GM18517 (cell line): ENCODE data around the gene TMEM192.
"Not testable (repeated sequence)": the region's sequence is repeated elsewhere in the genome, so short reads cannot be mapped to it uniquely, and the experiment has no call there.

Experiments
- ATAC-seq: cut with Tn5 transposase; IDR thresholded peaks from one replicate; pipeline ENCODE4 v1.9.1; 2021; ENCODE audit warnings: mild to moderate bottlenecking, moderate library complexity; ENCODE audit not compliant: unreplicated experiment

TMEM192 gene

DNA sequence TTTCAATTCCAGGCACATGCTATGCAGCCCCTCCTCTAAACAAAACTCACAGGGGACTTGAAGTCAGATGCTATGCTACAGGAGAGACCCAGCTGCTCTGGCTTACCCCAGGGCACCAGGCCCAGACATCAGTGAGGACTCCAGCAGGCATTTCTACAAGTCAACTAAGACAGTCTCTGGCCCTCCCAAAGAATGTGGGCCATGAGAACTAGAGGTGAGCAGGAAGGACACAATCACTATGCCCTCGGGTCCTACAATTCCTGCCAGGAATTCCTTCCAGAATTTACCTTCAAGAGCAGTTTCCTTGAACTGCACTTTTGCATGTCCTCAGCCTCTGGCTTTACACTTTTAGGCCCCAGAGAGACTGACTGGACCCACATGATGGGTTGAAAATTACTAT lies 17.4 kb downstream of the TMEM192 start:
- ATAC-seq = no peak

- no peak for ATAC-seq
Measured at GRCh38 chr4:165094873-165095272, 17.8 kb downstream of the TMEM192 start.

DNA sequence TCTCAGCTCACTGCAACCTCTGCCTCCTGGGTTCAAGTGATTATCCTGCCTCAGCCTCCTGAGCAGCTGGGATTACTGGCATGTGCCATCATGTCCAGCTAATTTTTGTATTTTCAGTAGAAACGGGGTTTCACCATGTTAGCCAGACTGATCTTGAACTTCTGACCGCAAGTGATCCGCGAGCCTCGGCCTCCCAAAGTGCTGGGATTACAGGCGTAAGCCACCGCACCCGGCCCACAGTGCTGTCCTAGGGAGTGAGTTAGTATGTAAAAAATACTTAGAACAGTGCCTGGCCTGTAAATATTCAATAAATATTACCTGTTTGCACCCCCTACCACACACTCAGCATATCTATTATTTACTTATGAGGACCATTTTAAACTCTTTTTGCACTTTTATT lies 20.5 kb downstream of the TMEM192 start:
- not testable (repeated sequence) for ATAC-seq

DNA sequence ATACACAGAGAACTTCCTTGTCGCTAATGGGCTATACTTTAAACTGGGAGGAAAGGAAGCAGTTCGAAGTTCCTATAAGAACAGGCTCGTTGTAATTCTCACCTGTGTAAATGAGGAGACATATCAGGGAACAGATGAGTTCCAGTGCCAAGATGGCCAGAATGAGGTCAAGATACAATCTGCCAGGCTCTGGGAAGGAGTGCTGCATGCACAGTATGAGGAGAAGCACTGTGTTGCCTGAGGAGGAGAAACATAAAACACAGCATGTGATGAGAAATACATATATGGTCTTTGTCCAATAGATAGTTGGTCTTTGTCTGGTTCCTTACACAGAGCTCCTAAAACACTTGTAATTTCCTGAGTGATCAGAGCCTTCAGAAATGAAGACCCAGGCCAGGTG lies 24.3 kb downstream of the TMEM192 start:
- no peak for ATAC-seq

DNA sequence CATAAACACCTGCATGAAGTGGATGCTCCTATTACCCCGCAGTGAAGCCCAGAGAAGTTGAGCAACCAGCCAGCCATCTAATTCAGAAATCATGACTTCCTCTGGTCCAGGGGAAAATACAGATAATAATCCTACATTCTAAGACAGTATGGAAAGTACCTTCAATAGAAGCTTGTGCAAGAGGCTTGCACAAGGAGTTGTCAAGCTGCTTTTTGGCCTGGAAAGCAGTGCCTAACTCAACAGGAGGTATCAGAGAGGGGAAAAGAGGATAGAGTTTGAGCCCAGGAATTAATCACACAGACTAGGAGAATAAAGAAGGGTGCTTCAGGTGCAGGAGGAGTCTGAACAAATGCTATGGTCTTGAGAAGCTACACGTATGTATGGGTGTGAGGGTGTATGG lies 26.7 kb downstream of the TMEM192 start:
- no peak for ATAC-seq

DNA sequence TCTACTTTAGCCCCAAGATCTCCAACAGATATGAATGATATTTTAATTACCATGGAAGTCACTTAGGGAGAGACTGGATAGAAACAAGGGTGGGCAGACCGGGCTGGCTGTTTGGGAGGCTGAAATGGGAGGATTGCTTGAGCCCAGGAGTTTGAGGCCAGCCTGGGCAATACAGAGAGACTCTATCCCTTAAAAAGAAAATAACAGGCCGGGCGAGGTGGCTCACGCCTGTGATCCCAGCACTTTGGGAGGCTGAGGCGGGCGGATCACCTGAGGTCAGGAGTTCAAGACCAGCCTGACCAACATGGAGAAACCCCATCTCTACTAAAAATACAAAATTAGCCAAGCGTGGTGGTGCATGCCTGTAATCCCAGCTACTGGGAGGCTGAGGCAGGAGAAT lies 27.9 kb downstream of the TMEM192 start:
- ATAC-seq = not testable (repeated sequence)

GRCh38 chr4:165079476-165079875 lies 33.2 kb downstream of the TMEM192 start:
- ATAC-seq = no peak

GRCh38 chr4:165077034-165077578 lies 35.6 kb downstream of the TMEM192 start:
- no peak for ATAC-seq

DNA sequence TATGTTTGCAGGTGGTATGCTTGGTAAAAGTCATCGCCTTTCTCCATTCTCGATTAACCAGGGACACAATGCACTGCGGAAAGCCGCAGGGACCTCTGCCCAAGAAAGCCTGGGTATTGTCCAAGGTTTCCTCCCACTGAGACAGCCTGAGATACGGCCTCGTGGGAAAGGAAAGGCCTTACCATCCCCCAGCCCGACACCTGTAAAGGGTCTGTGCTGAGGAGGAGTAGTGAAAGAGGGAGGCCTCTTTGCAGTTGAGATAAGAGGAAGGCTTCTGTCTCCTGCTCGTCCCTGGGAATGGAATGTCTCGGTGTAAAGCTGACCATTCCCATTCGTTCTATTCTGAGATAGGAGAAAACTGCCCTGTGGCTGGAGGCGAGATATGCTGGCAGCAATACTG lies 39.3 kb downstream of the TMEM192 start:
- ATAC-seq = not testable (repeated sequence)

DNA sequence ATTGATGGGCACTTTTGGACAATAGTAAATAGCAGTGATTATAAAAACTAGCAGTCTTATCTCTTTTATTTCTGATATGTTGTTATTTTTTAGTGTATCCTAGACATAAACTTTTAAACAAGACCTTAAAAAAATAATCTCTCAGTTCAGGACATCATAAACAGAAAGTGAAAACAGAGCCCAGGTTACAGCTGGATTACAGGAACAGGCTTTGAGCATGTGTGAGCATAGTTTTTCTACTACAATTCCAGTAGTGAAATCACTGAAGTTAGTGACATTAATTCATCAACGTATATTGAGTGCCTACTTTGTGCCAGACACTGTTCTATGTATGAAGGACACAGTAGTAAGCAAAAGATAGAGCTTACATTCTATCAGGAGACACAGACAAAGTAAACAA lies 42.1 kb downstream of the TMEM192 start:
- ATAC-seq = no peak

DNA sequence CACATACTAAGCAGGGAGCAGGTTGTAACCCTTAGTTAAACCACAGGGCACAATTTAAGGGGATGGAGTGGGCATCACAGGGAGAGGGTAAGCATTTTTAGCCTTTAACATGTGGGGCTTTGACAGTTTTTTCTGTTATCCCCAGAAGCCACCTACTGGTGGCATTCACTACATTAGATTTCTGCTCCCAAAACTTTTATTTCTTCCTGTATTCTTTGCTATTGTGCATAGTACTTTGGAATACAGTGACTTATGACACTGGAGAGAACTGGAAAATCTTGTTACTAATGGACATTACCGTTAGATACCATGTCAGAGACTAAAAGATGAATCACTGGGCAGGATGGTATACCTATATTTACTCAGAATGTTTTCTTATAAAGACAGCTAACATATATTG lies 51.7 kb downstream of the TMEM192 start:
- ATAC-seq = no peak

GRCh38 chr4:165059386-165059785 lies 53.3 kb downstream of the TMEM192 start:
- ATAC-seq = no peak

- ATAC-seq = no peak
Measured at GRCh38 chr4:165058666-165059065, 54.0 kb downstream of the TMEM192 start.

GRCh38 chr4:165055601-165056000 lies 57.1 kb downstream of the TMEM192 start:
- ATAC-seq = no peak

- ATAC-seq = no peak
Measured at GRCh38 chr4:165053645-165054044, 59.0 kb downstream of the TMEM192 start, which contains the start of gene TRIM75. Gene TRIM75 (plus strand): TSS chr4:165053866. CDS start chr4:165059148, 5,282 bp downstream.

GRCh38 chr4:165052627-165053026 lies 60.0 kb downstream of the TMEM192 start:
- no peak for ATAC-seq

DNA sequence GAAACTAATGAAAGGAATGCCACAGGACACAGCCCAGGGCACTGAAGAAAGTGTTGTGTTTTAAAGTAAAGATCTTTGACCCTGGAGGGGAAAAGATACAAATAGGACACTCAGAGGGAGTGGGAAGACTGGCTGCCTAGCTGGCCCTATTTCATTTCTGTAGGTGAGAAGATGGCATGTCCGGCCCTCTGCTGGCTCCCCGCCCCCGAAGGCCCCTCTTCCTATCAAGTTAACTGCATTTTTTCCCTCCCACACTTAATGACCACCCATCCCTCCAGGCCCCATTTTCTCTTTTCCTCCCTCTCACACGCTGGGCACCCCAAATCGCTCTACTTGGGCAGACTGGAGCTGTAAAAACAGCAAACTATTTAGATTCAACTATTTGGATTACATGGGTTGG lies 64.5 kb downstream of the TMEM192 start:
- no peak for ATAC-seq

DNA sequence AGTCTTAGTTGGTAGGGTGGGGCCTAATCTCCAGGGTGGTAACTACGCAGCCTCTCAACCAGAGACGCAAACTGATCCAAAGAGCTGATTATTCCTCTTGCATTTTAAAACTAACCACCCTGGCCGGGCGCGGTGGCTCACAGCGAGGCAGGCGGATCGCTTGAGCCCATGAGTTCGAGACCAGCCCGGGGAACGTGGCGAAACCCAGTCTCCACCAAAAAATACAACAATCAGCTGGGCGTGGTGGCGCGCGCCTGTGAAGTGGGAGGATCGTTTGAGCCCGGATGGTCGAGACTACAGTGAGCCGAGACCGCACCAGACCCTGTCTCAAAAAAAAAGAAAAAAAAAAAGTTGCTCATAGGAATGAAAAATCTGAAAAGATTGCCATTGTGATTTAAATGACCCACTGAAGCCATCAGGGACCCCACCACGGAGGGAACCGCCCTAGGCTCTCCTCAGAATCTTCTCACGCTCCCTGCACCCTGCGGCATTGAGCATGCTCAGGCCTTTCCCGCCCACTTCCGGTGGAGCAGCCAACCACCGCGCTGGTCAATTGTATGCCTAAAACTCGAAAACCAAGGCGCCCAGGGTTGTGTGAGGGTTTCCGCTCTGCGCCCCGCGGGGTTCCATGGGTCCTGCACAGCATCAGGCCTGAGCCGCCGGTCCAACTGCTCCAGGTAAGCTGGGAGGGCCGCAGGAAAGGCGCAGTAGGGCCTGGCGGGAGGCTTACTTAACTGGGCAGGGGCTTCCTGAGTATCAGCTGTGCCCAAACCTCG lies 81.0 kb downstream of the TMEM192 start, which contains the start of gene TRIM60:
TSS of gene TRIM60 (plus strand) at position 564 of the 776 bp plus-strand sequence. CDS start 8,074 bp downstream, outside the sequence.
- no peak for ATAC-seq

DNA sequence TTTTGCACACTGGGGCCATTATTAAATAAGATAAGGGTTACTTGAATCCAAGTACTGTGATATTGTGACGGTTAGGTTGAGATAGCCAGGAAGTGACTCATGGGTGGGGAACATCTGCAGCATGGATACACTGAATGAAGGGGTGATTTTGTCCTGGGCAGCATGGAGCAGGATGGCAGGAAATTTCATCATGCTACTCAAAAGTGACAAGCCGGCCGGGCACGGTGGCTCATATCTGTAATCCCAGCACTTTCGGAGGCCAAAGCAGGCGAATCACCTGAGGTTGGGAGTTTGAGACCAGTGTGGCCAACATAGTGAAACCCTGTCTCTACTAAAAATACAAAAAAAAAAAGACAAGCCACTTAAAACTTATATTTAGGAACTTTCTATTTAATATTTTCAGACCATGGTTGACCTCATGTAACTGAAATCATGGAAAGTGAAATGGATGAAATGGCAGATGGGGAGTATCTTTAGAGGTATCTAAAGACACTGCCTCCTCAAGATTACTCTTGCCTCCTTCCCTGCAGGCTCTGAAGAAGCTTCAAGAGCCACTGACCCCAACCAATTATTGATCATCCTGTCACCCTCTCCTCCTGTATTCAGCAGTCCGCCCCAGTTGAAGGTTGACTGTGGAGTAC lies 84.8 kb downstream of the TMEM192 start:
- no peak for ATAC-seq

- ATAC-seq = not testable (repeated sequence)
Measured at GRCh38 chr4:165025782-165026181, 86.9 kb downstream of the TMEM192 start.
